Measurements from ENCODE around the gene JPH2.
"Not testable (repeated sequence)": the region's sequence is repeated elsewhere in the genome, so short reads cannot be mapped to it uniquely, and the experiment has no call there.

Gene JPH2

DNA sequence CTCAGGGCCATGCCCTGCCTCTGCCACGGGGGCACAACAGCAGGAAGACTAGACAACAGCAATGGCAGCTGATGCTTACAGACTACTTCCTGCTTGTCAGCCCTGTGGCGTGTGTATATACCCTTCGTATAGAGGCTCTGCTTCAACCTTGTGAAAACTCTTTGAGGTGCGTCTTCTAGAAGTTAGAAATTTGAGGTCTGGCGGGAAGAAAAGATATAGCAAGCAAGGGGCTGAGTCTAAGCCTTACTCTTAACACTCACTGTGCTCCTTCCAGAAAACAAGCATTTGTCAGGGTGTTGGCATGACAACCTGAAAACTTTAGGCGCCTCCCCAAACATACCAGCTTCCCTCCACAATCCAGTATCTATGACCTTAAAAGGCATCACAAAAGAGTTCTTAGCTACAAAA lies 33.3 kb downstream of the JPH2 start:
- no peak for DNase-seq

DNA sequence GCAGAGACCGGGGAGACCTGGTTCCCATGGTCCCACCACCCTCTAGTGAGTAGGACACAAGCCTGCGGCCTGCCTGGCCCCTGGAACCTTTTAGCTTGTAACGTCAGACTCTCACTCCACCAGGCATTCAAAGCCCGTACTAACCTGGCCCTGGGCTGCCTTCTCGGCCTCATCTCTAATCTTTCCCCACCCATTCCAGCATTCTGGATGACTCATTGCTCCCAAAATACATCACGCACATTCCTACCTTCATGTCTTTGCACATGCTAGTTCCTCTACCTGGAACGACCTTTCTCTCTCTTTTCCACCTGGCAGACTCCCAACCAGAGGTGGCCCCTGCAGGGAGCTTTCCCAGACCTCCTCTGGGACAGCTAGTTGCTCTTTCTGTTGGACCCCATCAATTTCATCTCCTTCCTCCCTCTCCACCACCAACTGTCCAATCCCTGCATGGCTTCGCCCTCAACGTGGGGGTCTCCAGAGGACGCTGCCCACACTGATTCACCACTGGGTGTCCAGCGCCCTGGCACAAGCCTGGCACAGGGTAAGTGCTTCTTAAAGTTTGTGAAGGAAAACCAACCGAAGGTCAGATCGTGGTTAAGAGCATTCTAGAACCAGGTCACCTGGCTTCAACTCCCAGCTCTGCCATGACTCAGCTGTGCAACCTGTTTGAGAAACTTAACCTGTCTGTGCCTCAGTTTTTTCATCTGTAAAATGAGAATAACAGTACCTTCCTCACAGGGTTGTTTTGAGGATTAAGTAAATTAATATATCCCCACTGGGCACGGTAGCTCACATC lies 35.2 kb downstream of the JPH2 start:
- no peak for DNase-seq

DNA sequence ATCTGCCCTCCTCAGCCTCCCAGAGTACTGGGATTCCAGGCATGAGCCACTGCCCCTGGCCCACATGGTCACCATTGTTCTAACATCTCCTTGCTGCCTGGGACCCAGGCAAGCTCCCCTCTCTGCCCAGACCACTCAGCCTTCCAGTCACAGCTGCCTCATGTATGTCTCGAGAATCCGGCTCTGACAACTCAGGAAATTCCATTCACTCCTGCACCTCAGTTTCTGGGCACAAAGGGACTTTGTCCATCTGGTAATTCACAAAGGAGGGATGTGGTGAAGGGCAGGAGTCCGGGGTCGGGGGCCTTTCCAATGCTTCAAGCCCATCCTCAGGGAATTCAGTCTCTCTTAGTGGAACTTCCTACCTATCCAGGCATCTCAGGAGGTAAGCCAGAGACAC lies 40.7 kb downstream of the JPH2 start:
- DNase-seq, result no peak

DNA sequence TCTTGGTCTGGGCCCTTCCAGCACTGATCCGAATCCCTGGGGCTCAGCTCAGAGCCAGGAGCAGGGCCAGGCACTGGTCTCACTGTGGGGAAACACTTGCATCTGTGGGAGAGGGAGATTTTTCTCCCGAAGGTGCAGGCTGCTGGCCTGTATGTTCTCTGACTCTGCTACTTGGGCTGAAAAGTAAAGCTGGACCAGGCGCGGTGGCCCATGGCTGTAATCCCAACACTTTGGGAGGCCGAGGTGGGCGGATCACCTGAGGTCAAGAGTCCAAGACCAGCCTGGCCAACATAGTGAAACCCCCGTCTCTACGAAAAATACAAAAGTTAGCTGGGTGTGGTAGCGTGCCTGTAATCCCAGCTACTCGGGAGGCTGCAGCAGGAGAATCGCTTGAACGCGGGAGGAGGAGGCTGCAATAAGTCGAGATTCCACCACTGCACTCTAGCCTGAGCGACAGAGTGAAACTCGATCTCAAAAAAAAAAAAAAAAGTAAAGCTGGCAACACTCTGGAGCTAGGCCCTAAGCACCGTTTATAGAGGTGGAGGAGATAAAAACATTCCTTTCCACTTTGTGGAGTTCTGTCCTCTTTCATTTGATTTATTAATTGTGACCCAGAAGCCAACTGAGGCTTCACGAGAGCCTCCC lies 41.7 kb downstream of the JPH2 start:
- no peak for DNase-seq

DNA sequence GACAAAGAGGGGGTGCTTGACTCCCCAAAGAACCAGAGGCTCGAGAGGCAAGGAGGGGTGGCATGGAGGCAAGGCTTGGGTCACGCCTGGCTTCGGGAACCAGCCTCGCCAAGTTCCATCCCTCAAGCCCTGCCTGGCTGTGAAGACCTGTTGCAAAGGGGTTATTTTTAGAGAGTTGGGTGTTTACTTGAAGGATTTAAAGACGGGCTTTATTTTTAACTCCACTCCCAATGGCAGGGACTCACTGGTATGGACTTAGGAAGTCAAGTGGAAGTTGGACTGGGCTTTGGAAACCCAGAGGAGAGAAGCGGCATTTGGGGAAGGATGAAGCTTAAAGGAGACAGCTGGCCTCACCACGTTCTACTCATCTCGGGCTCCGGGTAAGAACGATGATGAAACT lies 43.1 kb downstream of the JPH2 start:
- DNase-seq, result no peak

DNA sequence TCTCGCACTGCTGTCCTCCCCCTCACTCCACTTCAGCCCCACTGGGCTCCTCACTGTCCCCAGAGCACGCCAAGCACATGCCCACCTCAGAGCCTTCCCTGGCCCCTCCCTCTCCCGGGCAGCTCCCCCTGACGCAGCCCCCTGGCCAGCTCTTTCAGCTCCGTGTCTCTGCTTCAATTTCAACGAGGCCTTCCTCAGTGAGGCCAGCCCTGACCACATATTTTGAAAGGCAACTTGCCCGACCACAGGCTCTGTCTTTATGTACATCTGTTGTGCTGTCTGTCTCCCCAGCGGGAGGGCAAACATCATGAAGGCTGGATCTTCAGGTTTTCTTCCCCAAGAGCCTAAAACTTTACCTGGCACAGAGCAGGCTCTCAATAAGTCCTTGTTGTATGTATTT lies 44.6 kb downstream of the JPH2 start:
- no peak for DNase-seq

DNA sequence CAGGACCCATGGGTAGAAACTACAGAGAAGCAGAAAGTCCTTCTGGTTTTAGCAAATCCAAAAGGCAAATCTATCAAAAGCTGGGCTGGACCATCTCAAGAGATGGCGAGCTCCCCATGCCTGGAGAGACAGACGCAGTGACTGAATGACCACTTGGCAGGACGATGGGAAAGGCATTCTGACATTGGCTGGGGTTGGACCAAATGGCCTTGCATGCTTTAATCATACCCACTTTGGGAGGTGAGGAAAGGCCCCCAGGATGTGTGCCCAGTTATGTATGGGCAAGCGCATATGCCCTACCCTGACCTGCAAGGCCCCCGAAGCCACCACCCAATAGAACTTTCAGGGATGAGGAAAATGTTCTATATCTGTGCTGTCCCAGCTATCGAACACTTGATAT lies 45.1 kb downstream of the JPH2 start:
- no peak for DNase-seq

DNA sequence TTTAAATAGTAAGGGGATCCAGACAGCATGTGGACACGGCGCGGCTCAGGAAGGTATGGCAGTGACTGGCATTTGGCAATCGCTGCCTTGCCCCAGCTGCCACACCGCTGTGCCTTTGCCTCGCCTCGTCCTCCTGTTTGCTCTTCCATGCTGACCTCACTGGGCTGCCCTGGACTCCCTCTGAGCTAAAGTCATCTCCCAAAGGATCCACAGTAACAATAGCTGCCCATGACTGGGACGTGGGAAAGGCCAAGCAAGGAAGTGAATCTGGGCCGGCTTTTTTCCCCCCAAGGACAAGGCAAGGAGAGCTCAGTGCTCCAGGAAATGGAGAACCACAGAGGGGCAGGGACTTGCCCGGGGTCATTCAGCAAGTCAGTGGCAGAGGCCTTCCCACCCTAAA lies 48.1 kb downstream of the JPH2 start:
- DNase-seq, result no peak

DNA sequence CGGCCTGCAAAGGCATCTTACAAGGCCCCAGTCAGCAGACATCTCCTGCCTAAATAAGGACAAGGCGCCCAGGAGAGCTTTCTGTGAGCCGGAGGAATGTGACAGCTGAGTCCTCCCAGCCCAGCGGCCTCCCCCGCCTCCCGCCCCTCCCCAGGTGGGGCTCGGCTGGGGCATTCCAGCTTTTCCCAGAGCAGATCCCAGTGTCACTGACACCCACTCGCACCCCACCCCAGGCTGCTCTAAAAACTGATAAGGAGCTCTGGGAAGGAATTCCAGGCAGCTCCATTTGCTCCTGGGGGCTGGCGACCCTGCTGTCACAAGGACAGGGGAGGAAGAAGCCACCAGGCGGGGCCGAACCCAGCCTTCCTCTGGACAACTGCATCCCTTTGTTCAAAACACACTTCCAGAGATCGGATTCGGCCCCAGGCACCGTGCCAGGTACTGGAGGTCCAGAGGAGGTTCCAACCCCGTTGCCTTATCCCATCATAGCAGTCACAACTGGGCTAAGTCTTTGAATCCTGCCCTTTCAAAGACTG lies 49.7 kb downstream of the JPH2 start:
- DNase-seq, result no peak

DNA sequence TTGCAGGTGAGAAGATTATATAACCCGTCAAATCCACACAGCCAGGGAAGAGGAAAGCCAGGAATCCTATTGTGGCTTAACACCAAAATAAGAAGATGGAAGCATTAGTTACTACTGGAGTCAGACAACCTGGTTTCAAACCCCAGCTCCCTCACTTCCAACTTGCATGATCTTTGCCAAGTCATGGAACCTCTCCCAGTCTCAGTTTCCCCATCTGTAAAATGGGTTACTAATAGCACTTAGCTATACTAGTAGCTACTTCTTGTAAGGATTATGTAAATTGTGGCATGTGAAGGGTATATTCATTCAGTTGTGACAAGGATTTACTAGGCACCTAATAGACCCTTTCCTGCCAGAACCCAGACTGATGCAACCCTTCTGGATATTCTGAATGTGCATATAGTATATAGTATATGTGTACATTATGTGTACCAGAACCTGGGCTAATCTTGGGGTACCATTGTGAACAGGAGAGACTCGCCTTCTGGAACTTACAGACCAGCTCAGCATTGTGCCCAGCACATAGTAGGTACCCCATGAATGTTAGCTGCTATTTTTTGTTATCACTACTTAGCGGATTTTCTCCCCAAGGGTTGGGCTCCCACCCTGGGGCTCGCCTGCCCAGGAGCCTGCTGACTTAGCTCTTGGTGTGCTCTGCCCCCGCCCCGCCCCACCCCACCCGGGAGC lies 50.3 kb downstream of the JPH2 start:
- no peak for DNase-seq

DNA sequence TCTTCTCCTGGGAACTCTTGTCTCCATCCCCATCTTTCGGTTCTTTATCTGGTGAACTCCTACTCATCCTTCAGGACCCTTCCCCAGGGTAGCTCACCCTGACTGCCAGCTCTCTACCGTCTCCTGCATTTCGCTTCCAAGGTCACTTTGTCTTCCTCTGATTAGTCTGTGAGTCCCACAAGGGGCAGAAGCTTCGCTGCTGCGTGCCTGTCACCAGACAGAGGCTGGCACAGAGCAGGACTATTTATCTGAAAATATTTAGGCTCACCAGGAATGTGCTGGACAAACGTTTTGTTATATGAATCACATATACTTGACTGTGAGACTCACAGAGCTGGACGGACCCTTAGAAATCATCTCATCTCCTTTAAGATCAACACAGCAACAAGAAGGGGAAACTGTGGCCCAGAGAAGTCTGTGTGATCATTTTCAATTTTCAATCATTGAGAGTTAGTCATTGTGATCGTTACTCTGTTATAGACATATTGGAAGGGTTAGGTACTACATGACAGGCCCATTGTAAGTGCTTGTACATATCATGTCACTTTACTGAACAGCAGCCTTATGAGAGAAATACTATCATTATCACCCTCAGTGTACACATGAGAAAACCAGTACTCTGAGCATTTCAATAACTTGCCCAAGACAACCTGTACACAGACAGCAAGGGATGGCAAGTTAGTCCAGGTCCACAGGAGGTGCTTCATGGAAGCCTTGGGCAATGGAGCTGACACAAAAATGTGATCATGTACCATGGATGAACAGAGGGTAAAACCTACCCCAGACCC lies 51.4 kb downstream of the JPH2 start:
- DNase-seq, result no peak

DNA sequence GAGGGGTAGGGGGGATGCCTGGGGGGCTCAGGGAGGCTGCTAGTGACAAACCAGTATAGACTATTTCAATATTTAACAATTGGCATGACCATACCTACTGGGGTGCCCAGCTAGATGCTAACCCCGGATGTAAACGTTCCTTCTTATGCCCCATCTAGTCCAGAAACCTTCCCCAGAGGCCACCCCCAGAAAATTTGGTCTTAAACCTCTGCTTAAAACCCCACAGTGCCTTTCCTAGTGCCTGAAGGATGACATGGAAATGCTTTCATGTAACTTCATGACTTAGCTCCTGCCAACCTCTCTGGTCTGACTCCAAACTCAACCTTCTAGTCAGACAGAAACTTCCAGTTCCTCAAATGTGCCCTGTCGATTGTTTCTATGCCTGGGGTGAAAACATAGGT lies 52.0 kb downstream of the JPH2 start:
- no peak for DNase-seq

DNA sequence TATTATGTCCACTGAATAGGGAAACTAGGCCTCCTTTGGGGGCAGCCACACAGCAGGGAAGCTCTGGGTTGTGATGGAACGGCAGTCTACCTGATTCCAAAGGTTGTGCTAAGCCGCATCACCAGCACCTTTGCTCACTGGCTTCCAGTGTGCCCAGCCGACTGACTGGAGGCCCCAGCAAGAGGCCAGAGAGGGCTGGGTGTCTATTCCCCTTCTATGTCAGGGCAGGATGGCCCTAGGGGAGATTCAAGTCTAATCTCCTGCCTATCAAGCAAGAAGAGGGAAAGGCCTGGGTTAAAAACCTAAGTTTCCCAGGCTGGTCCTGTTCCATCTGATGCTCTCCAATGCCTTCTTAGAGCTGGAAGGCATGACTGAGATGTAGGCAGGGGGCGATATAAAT lies 53.6 kb downstream of the JPH2 start:
- no peak for DNase-seq

DNA sequence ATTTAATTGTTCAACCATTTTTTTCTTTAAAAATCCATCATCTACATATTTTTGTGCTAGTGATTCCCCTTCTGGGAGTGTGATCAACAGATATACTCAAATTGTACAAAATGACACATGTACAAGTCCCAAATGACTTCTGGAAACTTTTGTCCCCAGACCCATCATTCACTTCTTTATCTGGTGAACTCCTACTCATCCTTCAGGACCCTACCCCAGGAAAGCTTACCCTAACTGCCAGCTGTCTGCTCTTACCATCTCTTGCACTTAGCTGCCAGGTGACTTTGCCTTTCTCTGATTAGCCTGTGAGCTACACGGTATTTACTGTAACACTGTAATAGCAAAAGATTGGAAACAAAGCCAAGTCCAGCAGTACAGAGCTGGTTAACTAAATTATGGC lies 55.3 kb downstream of the JPH2 start:
- no peak for DNase-seq

DNA sequence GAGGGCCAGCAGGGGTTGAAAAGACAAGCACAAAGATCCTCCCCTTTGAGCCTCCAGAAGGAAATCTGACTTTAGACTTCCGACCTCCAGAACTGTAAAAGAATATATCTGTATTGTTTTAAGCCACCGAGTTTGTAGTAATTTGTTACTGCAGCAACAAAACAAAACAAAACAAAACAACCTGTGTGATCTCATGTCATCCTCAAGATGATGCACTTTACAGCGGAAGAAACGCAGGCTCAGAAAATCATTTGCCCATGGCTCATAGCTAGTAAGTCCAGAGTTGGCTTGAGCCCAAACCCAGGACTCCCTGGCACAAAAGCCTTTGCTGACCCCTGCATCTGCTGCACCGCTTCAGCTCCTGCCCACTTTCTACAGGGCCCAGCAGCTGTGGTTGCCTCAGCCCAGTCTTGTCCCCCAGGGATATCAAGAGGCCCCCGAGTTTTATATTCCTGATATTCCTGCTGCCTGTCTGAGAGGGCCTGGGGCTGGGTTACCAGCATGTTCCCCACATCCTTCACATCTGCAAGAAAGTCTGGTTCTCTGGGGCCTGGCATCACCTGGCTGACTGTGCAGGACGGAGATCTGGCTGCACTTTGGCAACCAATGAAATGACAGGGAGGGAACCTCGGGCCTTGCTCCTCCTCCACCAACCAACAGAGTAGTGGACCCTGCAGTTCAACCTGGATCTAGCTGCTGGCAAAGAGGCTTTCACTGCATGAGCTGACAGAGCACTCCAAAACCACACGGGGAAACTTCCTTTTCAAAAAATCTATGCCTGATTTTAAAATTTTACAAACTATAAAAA lies 56.9 kb downstream of the JPH2 start:
- DNase-seq, result no peak

DNA sequence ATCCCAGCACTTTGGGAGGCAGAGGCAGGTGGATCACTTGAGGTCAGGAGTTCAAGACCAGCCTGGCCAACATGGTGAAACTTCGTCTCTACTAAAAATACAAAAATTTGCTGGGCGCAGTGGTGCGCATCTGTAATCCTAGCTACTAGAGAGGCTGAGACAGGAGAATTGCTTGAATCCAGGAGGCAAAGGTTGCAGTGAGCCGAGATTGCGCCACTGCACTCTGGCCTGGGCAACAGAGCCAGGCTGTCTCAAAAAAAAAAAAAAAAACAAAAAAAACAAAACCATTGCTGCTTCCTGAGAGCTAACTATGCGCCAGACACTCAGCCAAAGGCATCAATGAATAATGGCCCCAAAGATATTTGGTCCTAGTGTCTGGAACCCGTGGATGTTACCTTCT lies 57.7 kb downstream of the JPH2 start:
- not testable (repeated sequence) for DNase-seq

DNA sequence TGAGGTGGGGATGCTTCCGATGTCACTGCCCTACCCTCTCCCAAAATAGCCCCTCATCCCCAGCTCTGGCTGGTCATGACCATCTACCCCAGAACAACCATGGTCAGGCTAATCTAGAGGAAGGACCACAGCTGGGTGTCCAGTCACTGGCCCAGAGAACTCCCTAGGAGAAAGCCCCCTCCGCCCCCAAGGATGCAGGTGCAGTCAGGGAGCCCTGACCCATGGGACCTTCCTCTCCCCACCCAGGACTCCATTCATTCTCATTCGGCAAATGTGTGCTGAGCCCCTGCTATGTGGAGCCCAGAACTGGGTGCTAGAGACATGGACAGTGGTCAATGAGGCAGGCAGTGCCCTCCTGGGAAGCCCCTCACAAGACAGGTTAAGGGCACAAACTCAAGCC lies 60.5 kb downstream of the JPH2 start:
- no peak for DNase-seq

DNA sequence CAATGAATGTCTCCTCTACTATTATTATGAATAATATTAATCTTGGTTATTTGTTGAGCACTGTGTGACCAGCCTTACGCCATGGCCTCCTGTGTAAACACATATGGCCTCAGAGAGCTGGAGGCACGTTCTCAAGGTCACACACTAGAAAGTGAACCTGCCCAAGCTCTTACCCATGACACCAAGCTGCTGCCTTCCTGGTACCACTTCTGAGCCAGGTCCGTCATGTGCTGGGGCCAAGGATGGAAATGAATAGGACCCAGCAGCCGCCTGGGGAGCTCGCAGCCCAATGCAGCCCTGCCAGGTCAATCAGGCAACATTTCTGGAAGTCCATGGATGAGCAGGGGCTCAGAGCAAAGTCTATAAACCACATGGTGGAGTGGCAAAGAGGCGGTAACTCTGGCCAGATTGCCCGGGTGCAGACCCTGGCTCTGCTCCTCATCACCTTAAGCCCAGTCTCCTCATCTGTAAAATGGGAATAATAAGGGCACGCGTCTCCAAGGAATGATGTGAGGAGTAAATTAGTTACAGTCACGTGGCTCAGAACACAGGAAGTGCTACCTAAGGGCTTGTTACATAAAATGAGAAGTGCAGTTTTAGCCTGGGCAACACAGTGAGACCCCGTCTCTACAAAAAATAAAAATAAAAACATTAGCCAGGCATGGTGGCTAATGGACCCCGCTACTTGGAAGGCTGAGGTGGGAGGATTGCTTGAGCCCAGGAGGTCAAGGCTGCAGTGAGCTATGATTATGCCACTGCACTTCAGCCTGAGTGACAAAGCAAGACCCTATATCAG lies 61.5 kb downstream of the JPH2 start:
- DNase-seq, result no peak

DNA sequence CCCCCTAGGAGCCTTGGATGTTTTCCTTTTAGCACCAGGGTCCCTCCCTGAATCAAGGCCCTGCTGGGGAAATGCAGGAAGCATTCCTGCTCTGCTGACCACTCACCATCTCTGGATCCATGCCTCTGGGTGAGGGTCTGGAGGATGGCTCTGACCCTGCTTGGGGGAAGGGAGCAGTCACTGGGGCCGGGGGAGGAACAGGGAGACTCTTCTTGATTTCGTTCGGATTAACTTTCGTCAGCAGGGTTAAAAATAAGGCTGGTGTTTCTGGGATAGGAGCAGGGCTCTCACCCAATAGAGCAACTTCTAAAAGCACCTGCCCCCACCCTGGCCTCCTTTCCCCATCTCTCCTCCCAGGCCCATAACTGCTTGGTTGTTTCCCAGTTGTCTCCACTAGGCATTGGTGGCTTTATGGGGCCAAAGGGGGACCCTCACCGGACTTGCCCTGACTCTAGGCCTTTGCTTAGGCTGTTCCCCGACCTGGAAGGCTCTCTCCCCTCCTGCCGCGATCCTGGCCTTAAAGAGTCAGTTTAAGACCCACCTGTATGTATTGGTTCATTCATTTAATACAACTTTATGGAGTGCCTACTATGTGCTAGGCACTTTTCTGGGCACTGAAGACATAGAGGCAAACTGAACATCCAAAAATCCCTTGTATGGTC lies 63.0 kb downstream of the JPH2 start:
- DNase-seq, result no peak

DNA sequence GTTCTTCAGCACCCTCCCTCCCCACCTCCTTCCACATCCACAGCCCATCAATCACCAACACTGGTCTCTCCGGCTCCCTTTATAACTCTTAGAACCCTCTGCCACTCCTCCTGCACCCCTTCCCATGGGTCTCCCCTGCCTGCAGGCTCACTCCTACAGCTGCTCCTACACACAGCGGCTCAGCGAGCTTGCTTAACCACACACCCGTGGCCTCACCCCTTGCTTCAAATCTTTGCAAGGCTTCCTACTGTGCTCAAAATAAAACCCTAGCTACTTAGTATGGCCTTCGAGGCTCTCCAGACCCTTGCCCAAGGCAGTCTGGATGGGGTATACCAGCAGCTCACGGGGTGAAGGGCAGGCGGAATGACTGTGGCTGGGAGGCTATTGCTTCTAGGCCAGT lies 63.7 kb downstream of the JPH2 start:
- no peak for DNase-seq

All from activated CD8-positive, alpha-beta memory T cell treated with anti-CD3 and anti-CD28 coated beads for 24 hours (primary cell).